HG02852 (cell line): Measurements from ENCODE around the gene UMODL1.

ENCODE experiments used
- ATAC-seq: cut with Tn5 transposase; IDR thresholded peaks from one replicate; pipeline ENCODE4 v1.9.1; 2021; ENCODE audit warnings: mild to moderate bottlenecking, moderate library complexity; ENCODE audit not compliant: unreplicated experiment

Gene UMODL1

GRCh38 chr21:42038393-42038792 lies 32.7 kb upstream of the UMODL1 start:
- no peak for ATAC-seq

DNA sequence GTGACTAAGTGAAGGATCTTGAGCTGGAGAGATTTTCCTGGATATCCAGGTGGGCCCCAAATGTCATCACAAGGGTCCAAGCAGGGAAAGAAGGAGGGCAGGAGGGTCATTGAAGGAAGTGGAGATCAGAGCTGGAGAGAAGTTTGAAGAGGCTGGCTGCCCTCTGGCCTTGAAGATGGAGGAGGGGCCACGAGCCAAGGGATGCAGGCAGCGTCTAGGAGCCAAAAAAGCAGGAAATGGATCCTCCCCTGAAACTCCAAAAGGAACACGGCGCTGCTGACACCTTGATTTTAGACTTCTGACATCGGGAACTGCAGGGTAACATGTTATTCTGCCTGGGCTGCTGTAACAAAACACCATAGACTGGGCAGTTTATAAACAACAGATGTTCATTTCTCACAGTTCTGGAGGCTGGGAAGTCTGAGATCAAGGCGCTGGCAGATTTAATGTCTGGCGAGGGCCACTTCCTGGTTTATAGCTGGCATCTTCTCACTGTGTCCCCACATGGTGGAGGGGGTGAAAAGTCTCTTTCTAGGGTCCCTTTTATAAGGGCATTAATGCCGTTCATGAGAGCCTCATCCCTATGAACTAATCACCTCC lies 32.2 kb upstream of the UMODL1 start:
- ATAC-seq = no peak

- ATAC-seq = no peak
These were observed 31.6 kb upstream of the UMODL1 start for GRCh38 chr21:42039470-42039901.

DNA sequence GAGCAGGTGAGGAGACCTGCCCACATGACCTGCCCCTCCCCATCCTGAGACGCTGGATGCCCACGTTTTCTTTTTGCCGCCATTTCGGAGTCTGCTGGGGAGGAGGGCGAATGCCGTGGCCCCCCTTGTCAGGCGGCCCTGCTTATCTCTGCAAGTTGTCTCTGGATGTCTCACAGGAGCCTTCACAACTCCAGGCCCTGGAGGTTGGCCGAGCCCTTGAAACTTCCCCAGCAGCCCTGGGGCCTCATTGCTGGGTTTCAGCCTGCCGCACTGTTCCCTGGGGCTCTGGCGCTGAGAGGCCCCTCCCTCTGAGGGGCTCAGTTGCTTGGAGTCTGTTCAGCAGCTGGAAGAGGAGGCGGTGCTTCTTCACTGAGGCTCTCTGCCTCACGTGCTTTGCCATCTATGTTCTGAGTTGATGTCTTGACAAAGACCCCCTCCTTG lies 31.2 kb upstream of the UMODL1 start:
- ATAC-seq = no peak

DNA sequence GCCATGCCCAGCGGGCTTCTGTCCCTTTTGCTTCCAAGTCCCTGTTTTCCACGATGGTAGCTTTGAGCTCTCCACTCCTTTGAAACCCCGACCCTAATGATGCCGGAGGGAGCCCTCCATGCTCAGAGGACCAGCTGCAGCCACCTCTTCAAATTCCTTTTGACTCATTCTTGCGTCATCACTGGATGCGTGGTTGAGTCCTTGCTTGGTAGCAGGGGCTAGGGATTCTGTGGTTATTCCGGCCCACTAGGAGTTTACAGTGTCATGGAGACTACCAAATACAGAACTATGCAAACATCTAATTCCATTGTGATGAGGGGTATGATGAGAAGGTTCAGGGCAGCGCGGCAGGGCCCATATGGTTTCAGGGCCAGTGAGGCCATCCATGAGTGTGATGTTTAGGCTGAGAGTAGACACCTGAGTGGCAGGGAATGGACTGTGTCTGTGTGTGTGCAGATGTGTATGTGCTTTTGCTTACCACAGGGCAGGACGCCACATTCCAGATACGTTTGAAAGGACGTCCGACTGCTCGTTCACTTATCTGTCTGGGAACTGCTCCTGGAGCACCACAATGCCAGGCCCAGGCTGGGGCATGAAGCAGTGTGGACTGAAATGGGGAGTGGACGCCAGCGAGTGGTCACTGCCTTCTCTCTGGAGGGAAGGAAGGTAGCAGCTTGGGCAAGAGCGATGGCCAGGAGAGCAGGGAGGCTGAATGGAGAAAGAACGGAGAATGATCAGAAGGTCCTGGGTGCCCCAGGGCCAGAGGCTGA lies 30.5 kb upstream of the UMODL1 start:
- no peak for ATAC-seq

DNA sequence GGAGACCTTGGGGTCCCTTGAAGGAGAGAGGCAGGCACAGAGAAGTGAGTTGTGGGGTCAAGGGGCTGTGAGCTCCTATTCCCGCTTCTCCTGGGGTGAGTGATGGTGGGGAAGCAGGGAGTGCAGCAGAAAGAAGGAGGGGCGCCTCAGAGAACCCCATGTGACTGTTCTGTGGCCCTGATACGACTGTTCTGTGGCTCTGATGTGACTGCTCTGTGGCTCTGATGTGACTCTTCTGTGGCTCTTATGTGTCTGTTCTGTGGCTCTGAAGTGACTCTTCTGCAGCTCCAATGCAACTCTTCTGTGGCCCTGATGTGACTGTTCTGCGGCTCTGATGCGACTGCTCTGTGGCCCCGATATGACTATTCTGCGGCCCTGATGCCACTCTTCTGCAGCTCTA lies 29.9 kb upstream of the UMODL1 start:
- ATAC-seq = no peak

DNA sequence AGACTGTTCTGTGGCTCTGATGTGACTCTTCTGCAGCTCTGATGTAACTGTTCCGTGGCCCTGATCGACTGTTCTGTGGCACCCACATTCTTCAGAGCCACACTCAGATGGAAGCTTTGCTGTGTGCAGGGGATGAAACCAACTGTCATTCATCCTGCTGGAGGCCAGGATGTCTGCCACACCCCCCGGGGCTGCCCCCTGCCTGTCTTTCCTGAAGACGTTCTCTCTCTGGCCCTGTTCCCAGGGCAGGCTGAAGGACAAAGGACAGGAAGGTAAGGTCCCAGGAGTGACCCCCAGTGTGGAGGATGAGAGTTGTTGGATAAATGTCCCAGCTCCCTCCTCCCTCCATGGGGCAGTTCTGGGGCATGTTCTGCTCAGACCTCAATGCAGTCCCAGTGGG lies 29.4 kb upstream of the UMODL1 start:
- no peak for ATAC-seq

DNA sequence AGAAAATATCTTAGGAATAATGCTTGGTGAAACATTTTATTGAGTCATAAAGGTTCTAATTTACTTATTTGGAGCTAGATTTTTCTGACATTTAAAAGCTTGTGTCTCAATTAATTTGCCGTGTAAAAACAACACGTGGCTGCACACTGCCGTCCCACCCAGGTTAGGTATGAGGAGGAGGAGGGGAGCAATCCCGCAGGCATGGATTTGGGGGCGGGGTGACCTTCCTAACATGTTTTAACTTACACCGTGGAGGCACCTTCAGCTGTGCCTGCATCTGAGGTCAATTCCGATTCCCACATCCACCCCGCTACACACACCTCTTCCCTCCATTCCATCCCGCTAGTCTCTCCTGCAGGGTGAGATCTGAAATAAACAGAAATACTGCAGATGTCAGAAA lies 28.5 kb upstream of the UMODL1 start:
- no peak for ATAC-seq

DNA sequence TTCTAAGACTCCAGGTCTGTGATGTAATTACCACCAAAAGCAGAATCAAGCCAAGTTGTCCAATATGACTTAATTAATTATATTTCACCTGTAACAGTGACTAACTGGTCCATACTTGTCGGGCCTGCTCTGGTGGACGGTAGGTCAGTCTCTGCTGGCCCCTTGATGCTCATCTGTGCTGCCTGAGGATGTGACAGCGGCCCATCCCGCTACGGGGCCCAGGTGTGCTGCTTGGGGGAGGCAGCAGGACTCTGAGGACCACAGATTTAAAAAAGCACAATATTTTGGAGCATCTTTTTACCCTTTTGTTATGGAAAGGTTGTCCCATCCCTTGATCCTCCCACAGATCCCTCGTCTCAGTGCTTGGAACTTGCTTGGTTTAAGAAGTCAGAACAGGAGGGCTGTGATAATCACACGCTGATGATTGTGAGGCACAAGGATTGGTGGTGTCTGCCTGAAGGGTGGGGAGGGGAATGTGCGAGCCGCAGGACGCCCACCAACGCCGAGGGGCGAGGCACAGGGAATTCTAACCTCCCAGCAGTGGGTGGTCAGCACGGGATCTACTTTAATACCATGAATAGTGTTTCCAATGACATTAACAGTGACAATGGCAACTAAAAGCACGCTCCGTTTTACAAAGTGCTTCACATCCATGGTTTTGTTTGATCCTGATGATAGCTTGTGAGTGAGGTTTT lies 27.8 kb upstream of the UMODL1 start:
- ATAC-seq = no peak

- ATAC-seq = no peak
These were observed 27.2 kb upstream of the UMODL1 start for GRCh38 chr21:42043961-42044360.

GRCh38 chr21:42044871-42045495 lies 26.1 kb upstream of the UMODL1 start:
- ATAC-seq = no peak

DNA sequence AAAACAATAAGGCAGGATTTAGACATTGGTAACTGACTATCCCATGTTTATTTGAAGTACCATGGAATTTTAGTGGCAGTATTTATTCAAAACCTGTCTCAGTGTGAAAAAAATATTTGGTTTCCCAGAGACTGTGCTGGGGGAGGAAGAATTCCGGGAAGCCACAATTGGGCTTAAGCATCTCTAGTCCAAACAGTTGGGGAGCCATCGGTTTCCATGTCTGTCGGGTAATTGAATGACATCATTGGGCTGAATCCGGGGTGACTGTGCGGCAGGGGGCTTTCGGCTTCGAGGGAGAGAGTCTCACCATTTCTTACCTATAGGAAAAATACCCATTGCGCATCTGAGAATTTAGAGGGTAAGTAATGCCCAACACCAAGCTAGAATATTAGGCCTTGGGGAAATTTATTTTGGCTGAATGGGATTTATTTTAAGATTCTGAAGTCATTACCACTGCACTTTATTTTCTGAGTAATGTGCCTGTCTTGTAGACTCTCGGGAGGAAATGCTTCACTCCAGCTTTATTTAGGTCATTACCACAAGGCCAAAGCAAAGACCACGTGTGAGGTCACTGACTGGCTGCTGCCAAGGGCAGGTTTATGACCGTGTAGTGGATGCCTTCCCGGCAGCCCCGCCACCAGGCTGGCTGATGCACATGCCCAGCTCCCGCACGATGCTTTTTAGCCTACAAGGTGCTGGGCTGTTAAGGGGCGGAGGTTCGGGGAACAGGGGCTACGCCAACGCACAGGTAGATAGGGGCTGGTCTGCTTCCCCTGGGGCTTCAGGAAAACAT lies 23.1 kb upstream of the UMODL1 start:
- no peak for ATAC-seq

DNA sequence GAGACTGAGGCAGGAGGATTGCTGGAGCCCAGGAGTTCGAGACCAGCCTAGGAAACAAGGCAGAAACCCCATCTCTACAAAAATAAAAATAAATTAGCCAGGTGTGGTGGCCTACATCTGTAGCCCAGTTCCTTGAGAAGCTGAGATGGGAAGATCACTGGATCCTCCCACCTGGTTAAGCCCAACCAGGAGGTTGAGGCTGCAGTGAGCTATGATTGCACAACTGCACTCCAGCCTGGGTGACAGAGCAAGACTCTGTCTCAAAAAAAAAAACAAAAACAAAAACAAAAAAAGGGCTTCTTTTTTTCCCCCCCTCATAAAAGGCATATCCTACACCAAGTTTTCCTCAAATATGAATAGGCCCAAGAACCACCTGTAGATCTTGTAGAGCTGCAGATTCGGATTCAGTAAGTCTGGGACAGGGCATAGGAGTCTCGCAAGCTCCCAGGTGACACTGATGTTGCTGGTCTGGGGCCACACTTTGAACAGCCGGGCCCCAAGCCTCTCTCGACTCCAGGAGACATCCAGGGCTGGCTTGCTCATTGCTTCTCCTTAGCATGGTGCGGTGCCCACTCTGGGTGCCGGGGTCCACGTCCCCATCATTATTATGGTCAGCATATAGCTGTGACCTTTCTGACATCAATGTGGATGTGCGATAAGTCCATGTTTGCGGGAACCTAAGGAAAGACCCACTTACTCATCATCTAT lies 22.1 kb upstream of the UMODL1 start:
- no peak for ATAC-seq

DNA sequence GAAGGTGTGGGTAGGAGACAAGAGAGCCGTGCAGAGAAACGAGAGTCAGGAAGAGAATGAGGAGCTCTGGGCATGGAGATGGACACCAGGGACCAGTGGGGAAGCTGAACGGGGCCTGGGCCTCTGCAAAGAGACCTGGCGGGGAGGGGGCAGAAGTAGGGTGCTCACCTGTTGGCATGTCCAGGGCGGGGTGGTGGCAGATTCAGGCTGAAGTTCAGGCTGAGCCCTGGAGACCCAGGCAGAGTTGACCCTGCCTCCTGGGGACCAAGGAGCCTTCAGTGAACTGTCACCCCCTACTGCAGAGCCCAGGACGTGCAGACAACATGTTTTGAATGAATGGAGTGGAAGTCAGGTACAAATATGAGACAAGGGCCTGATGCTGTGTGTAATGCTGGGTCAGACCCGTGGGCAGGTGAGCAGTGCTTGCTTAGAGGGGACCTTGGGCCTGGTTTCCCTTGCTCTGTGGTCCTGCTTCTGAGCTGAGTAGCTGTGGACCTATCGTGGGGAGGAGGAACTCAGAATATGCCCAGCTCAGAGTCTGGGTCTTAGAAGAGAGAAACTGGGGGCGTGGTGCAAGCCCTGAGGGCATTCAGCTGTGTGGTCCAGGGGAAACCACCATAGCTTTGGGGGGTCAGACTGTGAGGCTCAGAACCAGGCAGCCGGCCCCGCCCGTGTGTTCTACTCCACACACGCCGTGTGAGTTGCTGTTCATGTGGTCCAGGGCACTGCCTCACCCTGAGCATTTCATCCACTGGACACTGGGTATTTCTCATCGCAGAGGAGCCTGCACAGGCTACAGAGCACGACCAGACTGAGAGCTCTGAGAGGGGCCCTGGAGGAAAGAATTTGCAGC lies 21.3 kb upstream of the UMODL1 start:
- no peak for ATAC-seq

- no peak for ATAC-seq
These were observed 19.3 kb upstream of the UMODL1 start for GRCh38 chr21:42051788-42052187.

DNA sequence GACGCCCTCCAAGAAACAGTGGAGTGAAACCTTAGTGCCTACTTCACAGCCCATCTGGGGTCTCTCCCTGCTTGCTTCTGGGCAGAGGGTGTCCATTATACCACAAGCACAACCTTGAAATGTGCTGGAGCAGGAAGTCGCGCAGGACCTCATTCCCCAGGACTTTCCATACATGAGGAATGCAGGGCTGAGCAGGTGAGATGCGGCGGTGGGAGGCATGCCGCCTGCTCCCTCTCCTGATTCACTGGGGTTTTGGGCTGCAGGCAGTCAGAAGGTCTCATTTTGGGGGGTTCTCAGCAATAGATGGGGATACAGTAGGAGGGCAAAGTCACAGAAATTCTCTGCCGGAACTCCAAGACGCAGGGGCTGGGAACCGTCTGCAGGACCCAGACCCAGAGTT lies 15.7 kb upstream of the UMODL1 start:
- ATAC-seq = no peak

DNA sequence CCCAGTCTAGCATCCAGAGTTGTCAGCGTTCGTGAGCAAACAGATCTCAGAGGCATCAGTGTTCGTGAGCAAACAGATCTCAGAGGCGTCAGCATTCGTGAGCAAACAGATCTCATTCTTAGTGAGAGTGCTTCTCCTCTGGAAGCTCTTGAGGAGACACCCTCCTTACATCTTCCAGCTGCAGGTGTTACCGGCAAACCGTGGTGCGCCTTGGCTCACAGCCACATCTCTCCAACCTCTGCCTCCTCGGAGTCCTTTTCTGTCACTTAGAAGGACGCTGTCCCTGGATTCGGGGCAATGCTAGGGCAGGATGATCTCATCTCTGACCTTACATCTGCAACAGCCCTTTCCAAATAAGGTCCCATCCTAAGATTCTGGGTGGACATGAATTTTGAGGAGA lies 14.6 kb upstream of the UMODL1 start:
- ATAC-seq = no peak

DNA sequence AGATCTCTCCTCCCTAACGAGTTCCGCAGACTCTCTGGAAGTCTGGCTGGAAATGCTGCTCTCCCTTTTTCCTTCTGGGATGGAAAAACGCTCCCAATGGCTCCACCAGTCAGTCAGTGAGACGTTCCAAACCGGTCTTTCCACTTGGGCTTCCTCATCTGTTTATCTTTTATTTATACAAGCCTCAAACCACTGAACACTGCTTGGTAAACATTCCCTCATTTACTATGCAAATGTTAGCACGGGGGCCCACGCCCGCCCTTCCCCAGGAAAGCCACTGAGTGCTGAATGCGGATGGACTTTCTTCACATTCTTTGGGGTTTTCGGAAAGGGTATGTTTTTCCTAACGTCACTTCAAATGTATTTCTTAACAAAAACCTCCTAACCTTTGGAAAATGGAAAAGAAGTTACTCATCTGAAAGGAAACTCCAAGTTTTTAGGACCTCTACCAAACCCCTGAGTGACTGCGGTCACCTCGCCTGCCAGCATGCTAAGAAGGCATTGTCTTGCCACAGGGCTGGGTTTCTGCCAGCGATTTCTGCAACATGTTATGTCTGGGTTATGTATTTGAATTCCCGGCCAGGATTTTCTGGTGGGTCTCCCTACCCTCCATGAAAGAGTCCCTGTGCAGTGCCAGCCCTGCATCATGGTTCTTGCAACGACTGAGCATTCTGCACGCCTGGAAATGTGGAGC lies 14.0 kb upstream of the UMODL1 start:
- no peak for ATAC-seq
